Measurements from ENCODE around the gene AP2A2. TPM values are rescaled to one million over a fixed set of nuclear protein-coding genes. Genes with fewer than 3 reads are reported as not detected.

The AP2A2 gene
- polyA plus RNA-seq, 1 experiment = 76.5 TPM

GRCh38 chr11:1028616-1029015, 102.9 kb downstream of the AP2A2 start:
- DNase-seq (ENCODE audit: low read depth) = no peak
- ChIA-PET POLR2A (no interaction called here), CTCF (interaction anchor here (1.4 kb wide), 1 partner anchor 22 kb away, joined by 4 read pairs; no protein-coding TSS in a partner anchor)
- H3K4me3 ChIP-seq (ENCODE audit: low read depth, low read length) = no peak overlapping the region
- no peak for TF ChIP-seq CTCF (IDR thresholded peaks at IDR 0.05; ENCODE audit: insufficient read depth, low read depth, low read length)
- no peaks in the 10 kb centered on the region for H3K36me3 ChIP-seq (ENCODE audit: control insufficient read depth, insufficient read depth, low read length)
- H3K27me3 ChIP-seq (ENCODE audit: control insufficient read depth, insufficient read depth, low read length) = no peaks in the 10 kb centered on the region

- Histone ChIP-seq H3K4me3 (ENCODE audit: low read depth, low read length) (no peak overlapping the region), H3K27me3 (ENCODE audit: control insufficient read depth, insufficient read depth, low read length) (no peaks in the 10 kb centered on the region), H3K36me3 (ENCODE audit: control insufficient read depth, insufficient read depth, low read length) (no peaks in the 10 kb centered on the region)
- no peak for DNase-seq (ENCODE audit: low read depth)
- CTCF ChIA-PET = interaction anchor here (1.4 kb wide), 1 partner anchor 22 kb away, joined by 4 read pairs; no protein-coding TSS in a partner anchor
- POLR2A ChIA-PET = no interaction called here
- no peak for TF ChIP-seq CTCF (IDR thresholded peaks at IDR 0.05; ENCODE audit: insufficient read depth, low read depth, low read length)
Observed at GRCh38 chr11:1029051-1029450, 103.4 kb downstream of the AP2A2 start.

GRCh38 chr11:1029654-1030053, 104.0 kb downstream of the AP2A2 start:
- Histone ChIP-seq H3K36me3 (ENCODE audit: control insufficient read depth, insufficient read depth, low read length) (no peaks in the 10 kb centered on the region), H3K27me3 (ENCODE audit: control insufficient read depth, insufficient read depth, low read length) (no peaks in the 10 kb centered on the region), H3K4me3 (ENCODE audit: low read depth, low read length) (no peak overlapping the region)
- no peak for DNase-seq (ENCODE audit: low read depth)
- CTCF ChIA-PET = interaction anchor here (1.1 kb wide), 1 partner anchor 11 kb away, joined by 3 read pairs; no protein-coding TSS in a partner anchor
- POLR2A ChIA-PET = no interaction called here
- TF ChIP-seq CTCF (IDR thresholded peaks at IDR 0.05; ENCODE audit: insufficient read depth, low read depth, low read length) = no peak

- no peaks in the 10 kb centered on the region for H3K36me3 ChIP-seq (ENCODE audit: control insufficient read depth, insufficient read depth, low read length)
- CTCF ChIA-PET = interaction anchor here (1.1 kb wide), 1 partner anchor 11 kb away, joined by 3 read pairs; no protein-coding TSS in a partner anchor
- no peak for DNase-seq (ENCODE audit: low read depth)
- no peak overlapping the region for H3K4me3 ChIP-seq (ENCODE audit: low read depth, low read length)
- POLR2A ChIA-PET = no interaction called here
- no peaks in the 10 kb centered on the region for H3K27me3 ChIP-seq (ENCODE audit: control insufficient read depth, insufficient read depth, low read length)
- no peak for TF ChIP-seq CTCF (IDR thresholded peaks at IDR 0.05; ENCODE audit: insufficient read depth, low read depth, low read length)
Observed at GRCh38 chr11:1030086-1030485, 104.4 kb downstream of the AP2A2 start.

- no peak overlapping the region for H3K4me3 ChIP-seq (ENCODE audit: low read depth, low read length)
- TF ChIP-seq CTCF (IDR thresholded peaks at IDR 0.05; ENCODE audit: insufficient read depth, low read depth, low read length) = no peak
- no peaks in the 10 kb centered on the region for H3K36me3 ChIP-seq (ENCODE audit: control insufficient read depth, insufficient read depth, low read length)
- POLR2A ChIA-PET = no interaction called here
- no peaks in the 10 kb centered on the region for H3K27me3 ChIP-seq (ENCODE audit: control insufficient read depth, insufficient read depth, low read length)
- no peak for DNase-seq (ENCODE audit: low read depth)
- CTCF ChIA-PET = interaction anchor here (1.1 kb wide), 1 partner anchor 11 kb away, joined by 3 read pairs; no protein-coding TSS in a partner anchor
Observed at GRCh38 chr11:1030556-1030955, 104.9 kb downstream of the AP2A2 start.

Measured in BJ (cell line).